ENCODE results near the gene NLGN3. TPM values are rescaled to one million over a fixed set of nuclear protein-coding genes. Genes with fewer than 3 reads are reported as not detected.
A peak's percentile ranks its signal among the peaks of the same experiment; 100 is the strongest.

NLGN3 gene
- total RNA-seq, 1 donor from 2014 or later = 0.67 TPM

GRCh38 chrX:71181558-71181909 is 36.9 kb downstream of the NLGN3 start:
- Mint-ChIP-seq H3K36me3 (ENCODE audit: low read depth) (peaks cover 21% of the 10 kb centered on the region), H3K27me3 (no peaks in the 10 kb centered on the region), H3K4me1 (peaks cover 16% of the 10 kb centered on the region), H3K9me3 (no peaks in the 10 kb centered on the region), H3K27ac (peak overlapping the region; percentile 99), H3K4me3 (peak overlapping the region; percentile 93)
- intact Hi-C loops (cut with micrococcal nuclease) = loop anchor here (1.0 to 10.0 kb wide), 5 partner anchors 69 to 987 kb away; partner anchors contain the start of genes IL2RG and SNX12
- POLR2A ChIA-PET = interaction anchor here (1.0 to 4.3 kb wide), 12 partner anchors 12 to 184 kb away, joined by 3 to 87 read pairs (median 14); partner anchors contain the start of genes IL2RG, MED12, NONO and SNX12
- peak; percentile 44 for DNase-seq
- peak; percentile 59 for ATAC-seq (ENCODE audit: low read depth)
- TF ChIP-seq CTCF (IDR thresholded peaks at IDR 0.05) = no peak
- CTCF ChIA-PET = interaction anchor here (1.2 to 1.5 kb wide), 2 partner anchors 15 to 102 kb away, joined by 4 to 9 read pairs; partner anchors contain the start of gene NONO

- ATAC-seq (ENCODE audit: low read depth) (peak; percentile 90), DNase-seq (peak; percentile 44)
- POLR2A ChIA-PET = interaction anchor here (0.6 to 4.3 kb wide), 18 partner anchors 10 to 202 kb away, joined by 3 to 87 read pairs (median 6); partner anchors contain the start of genes IL2RG, MED12, NONO and SNX12
- H3K27me3 Mint-ChIP-seq = no peaks in the 10 kb centered on the region
- no peak for TF ChIP-seq CTCF (IDR thresholded peaks at IDR 0.05)
- intact Hi-C loops (cut with micrococcal nuclease) = loop anchor here (1.0 to 10.0 kb wide), 10 partner anchors 14 to 1049 kb away; partner anchors contain the start of genes IGBP1, IL2RG, NONO and SNX12
- CTCF ChIA-PET = interaction anchor here (1.2 to 1.5 kb wide), 2 partner anchors 14 to 101 kb away, joined by 4 to 9 read pairs; partner anchors contain the start of gene NONO
- H3K36me3 Mint-ChIP-seq (ENCODE audit: low read depth) = peaks cover 21% of the 10 kb centered on the region
- peak overlapping the region; percentile 99 for H3K27ac Mint-ChIP-seq
- H3K4me1 Mint-ChIP-seq = peaks cover 16% of the 10 kb centered on the region
- no peaks in the 10 kb centered on the region for H3K9me3 Mint-ChIP-seq
- H3K4me3 Mint-ChIP-seq = peak overlapping the region; percentile 93
Measured at GRCh38 chrX:71181910-71182799, 37.5 kb downstream of the NLGN3 start.

- Mint-ChIP-seq H3K27me3 (no peaks in the 10 kb centered on the region), H3K36me3 (ENCODE audit: low read depth) (peaks cover 16% of the 10 kb centered on the region), H3K4me1 (peaks cover 16% of the 10 kb centered on the region), H3K27ac (peak overlapping the region; percentile 99), H3K9me3 (no peaks in the 10 kb centered on the region), H3K4me3 (peak overlapping the region; percentile 93)
- DNase-seq (no peak), ATAC-seq (ENCODE audit: low read depth) (no peak)
- CTCF ChIA-PET = interaction anchor here (1.2 kb wide), 1 partner anchor 13 kb away, joined by 9 read pairs; no protein-coding TSS in a partner anchor
- TF ChIP-seq CTCF (IDR thresholded peaks at IDR 0.05) = no peak
- POLR2A ChIA-PET = interaction anchor here (0.7 to 4.3 kb wide), 13 partner anchors 10 to 201 kb away, joined by 3 to 87 read pairs (median 10); partner anchors contain the start of genes IL2RG, MED12, NONO and TAF1
- intact Hi-C loops (cut with micrococcal nuclease) = loop anchor here (1.0 to 10.0 kb wide), 8 partner anchors 13 to 1050 kb away; partner anchors contain the start of genes IGBP1, IL2RG, NONO and TAF1
Measured at GRCh38 chrX:71182871-71183270, 38.2 kb downstream of the NLGN3 start.

GRCh38 chrX:71183341-71183740 is 38.7 kb downstream of the NLGN3 start:
- ChIA-PET CTCF (no interaction called here), POLR2A (interaction anchor here (1.0 to 4.3 kb wide), 7 partner anchors 11 to 183 kb away, joined by 3 to 87 read pairs (median 28); partner anchors contain the start of genes IL2RG, NONO, TAF1 and ZMYM3)
- Mint-ChIP-seq H3K27ac (no peak overlapping the region), H3K27me3 (no peaks in the 10 kb centered on the region), H3K9me3 (no peaks in the 10 kb centered on the region), H3K36me3 (ENCODE audit: low read depth) (peaks cover 13% of the 10 kb centered on the region), H3K4me3 (no peak overlapping the region), H3K4me1 (peaks cover 16% of the 10 kb centered on the region)
- TF ChIP-seq CTCF (IDR thresholded peaks at IDR 0.05) = no peak
- no peak for DNase-seq
- no peak for ATAC-seq (ENCODE audit: low read depth)
- intact Hi-C loops (cut with micrococcal nuclease) = loop anchor here (5.0 to 10.0 kb wide), 3 partner anchors 71 to 989 kb away; partner anchors contain the start of gene IL2RG

All from activated B cell treated with CpG ODN at 0.5 μM for 24 hours (primary cell).